ENCODE data around the gene POLR3K.
A peak's percentile ranks its signal among the peaks of the same experiment; 100 is the strongest.
"Not testable (repeated sequence)": the region's sequence is repeated elsewhere in the genome, so short reads cannot be mapped to it uniquely, and the experiment has no call there.

POLR3K gene

DNA sequence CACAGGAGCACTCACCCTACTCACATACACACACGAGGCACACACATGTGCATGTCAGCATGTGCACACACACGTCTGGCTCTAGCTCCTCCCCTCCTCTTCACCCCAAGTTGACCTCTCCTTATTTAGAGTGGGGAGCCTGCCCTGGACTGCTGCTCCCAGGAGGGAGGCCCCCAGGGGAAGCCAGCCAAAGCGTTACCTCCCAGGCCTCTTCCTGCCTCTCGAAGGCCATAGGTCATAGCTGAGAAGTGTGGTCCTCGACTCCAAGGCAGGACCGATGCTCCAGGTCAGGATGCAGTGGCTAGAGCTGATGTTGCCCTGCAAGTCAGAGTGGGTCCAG is 18.8 kb downstream of the POLR3K start:
- H3K27ac ChIP-seq = no peak overlapping the region
- TF ChIP-seq ZFX (IDR thresholded peaks at IDR 0.05; ENCODE audit: borderline replicate concordance) = no peak
- TF ChIP-seq, protein P1, sequence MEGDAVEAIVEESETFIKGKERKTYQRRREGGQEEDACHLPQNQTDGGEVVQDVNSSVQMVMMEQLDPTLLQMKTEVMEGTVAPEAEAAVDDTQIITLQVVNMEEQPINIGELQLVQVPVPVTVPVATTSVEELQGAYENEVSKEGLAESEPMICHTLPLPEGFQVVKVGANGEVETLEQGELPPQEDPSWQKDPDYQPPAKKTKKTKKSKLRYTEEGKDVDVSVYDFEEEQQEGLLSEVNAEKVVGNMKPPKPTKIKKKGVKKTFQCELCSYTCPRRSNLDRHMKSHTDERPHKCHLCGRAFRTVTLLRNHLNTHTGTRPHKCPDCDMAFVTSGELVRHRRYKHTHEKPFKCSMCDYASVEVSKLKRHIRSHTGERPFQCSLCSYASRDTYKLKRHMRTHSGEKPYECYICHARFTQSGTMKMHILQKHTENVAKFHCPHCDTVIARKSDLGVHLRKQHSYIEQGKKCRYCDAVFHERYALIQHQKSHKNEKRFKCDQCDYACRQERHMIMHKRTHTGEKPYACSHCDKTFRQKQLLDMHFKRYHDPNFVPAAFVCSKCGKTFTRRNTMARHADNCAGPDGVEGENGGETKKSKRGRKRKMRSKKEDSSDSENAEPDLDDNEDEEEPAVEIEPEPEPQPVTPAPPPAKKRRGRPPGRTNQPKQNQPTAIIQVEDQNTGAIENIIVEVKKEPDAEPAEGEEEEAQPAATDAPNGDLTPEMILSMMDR (IDR thresholded peaks at IDR 0.05) = no peak

DNA sequence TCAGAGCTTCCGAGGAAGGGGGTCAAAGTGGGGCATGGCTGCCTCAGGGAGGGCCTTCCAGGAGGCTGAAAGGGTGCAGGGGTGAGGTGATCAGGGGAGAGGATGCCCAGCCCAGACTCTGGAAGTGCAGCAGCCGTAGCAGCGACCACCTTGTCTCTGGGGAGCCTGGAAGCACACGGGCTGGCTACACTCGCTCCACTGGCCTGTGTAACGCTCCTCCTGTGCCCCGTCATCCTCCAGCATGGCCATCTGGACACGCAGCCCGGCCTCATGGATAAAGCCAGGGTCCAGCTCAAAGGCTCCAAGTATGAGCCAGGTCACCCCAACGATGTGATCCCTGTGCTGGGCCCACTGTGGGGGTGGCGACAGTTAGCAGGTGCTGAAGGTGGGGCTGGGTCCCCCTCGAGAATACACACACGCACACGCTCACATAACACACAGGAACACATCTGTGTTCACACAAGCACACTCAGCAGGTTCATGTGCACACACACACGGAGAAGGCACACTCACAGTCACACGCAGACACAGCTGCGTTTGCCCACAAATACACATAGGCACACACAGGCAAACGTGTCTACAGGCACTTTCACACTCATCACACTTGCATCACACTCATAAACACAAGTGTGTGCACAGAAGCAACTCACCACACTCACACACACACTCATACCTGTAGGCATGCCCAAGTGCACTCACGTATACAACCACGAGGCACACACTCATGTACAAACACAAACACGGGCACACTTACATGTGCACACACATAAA is 19.3 kb downstream of the POLR3K start:
- H3K27ac ChIP-seq = no peak overlapping the region
- TF ChIP-seq, protein P1 (IDR thresholded peaks at IDR 0.05) = no peak
- no peak for TF ChIP-seq ZFX (IDR thresholded peaks at IDR 0.05; ENCODE audit: borderline replicate concordance)

DNA sequence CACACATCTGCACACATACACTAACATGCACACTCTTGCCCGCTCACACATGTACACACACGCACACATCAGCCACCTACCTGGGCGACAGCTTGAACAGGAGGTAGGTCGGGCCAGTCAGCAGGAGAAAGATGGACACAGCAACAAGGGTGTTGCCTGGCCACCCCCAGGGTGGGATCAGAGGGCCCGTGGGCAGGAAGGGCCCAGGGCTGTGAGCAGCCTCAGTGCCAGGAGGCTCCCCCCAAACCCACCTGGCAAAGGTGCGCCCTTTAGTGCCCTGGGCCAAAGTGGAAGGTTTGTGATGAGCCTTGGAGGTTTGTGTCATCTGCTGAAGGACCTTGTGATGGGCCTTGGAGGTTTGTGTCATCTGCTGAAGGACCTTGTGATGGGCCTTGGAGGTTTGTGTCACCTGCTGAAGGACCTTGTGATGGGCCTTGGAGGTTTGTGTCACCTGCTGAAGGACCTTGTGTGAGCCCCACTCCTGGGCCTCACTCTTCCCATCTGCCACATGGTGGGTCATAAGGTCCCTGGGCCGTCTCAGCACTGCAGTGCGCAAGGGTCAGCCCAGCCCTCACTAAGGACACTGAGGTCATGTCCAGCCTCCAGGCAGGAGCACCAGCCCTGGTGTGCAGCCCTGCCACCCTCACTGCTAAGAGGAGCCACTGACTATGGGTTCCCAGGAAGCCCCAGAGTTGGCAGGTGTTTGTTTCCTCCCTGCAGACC is 20.1 kb downstream of the POLR3K start:
- H3K27ac ChIP-seq = not testable (repeated sequence)

DNA sequence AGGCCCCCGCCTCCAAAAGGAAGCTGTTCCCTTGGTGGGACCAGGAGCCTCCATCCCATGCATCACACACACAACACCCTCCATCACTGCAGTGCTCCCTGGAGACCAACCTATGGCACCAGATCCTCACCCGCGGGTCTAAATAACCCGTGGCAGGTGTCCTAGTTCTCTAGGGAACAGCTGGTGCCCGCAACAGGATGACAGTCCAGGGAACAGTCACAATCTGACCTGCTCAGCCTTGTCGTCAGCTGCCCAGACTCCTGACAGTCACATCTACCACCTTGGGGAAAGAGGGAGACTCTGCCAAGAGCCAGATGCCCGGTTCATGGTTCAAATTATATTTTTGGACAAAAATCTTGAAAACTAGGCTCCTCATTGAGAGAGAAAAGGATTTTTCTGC is 22.8 kb downstream of the POLR3K start:
- H3K27ac ChIP-seq = not testable (repeated sequence)

DNA sequence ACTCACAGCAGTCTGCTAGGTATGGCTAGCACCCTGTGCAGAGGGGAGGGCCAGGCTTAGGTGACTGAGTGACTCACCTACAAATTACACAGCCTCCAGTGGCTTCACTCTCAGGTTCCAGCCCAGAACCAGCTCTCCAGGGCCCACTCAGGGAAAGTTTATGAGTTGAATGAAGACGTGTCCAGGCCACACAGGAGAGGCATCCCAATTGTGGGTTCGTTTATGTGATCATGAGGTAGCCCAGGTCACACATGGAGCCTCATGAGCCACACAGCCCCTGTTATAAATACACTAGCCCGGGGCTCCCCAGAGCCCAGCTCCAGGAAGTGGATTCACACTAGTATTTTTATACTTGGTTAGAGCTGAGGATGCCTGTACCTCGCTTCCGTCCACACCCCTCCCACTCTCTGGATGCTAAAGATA is 27.5 kb downstream of the POLR3K start:
- not testable (repeated sequence) for H3K27ac ChIP-seq

DNA sequence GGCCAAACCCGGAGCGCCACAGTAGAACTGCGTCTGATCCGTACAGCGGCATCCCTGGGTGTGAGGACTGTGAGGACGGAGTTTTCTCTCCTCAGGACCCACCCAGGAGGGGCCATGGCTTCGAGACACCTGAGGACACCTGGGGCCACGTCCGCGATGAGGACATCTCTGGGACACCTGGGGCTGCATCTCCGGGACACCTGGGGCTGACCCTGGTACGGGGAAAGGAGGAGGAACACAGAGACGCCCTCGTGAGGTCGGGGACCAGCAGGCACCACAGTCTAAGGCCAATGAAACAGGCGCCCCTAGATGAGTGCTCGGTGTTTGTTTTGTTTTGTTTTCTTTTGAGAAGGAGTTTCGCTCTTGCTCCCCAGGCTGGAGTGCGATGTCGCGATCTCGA is 29.3 kb downstream of the POLR3K start:
- not testable (repeated sequence) for H3K27ac ChIP-seq

DNA sequence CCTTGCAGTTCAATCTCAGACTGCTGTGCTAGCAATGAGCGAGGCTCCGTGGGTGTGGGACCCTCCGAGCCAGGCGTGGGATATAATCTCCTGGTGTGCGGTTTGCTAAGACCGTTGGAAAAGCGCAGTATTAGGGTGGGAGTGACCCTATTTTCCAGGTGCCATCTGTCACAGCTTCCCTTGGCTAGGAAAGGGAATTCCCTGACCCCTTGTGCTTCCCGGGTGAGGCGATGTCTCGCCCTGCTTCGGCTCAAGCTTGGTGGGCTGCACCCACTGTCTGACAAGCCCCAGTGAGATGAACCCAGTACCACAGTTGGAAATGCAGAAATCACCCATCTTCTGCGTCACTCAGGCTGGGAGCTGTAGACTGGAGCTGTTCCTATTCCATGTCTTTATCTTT is 32.5 kb downstream of the POLR3K start:
- H3K27ac ChIP-seq = not testable (repeated sequence)

DNA sequence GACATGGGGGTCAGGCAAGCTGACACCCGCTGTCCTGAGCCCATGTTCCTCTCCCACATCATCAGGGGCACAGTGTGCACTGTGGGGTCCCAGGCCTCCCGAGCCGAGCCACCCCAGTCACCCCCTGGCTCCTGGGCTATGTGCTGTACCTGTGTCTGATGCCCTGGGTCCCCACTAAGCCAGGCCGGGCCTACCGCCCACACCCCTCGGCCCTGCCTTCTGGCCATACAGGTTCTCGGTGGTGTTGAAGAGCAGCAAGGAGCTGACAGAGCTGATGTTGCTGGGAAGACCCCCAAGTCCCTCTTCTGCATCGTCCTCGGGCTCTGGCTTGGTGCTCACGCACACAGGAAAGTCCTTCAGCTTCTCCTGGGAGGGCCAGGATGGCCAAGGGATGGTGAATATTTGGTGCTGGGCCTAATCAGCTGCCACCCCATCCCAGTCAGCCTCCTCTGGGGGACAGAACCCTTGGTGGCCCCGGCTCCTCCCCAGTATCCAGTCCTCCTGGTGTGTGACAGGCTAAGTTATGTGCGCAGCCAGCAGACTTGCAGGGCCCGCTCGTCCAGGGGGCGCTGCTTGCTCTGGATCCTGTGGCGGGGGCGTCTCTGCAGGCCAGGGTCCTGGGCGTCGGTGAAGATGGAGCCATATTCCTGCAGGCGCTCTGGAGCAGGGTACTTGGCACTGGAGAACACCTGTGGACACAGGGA is 36.2 kb downstream of the POLR3K start:
- not testable (repeated sequence) for H3K27ac ChIP-seq

DNA sequence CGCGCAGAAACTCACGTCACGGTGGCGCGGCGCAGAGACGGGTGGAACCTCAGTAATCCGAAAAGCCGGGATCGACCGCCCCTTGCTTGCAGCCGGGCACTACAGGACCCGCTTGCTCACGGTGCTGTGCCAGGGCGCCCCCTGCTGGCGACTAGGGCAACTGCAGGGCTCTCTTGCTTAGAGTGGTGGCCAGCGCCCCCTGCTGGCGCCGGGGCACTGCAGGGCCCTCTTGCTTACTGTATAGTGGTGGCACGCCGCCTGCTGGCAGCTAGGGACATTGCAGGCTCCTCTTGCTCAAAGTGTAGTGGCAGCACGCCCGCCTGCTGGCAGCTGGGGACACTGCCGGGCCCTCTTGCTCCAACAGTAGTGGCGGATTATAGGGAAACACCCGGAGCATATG is 42.6 kb downstream of the POLR3K start:
- not testable (repeated sequence) for H3K27ac ChIP-seq
- TF ChIP-seq, protein P1 (IDR thresholded peaks at IDR 0.05) = peak; percentile 72

DNA sequence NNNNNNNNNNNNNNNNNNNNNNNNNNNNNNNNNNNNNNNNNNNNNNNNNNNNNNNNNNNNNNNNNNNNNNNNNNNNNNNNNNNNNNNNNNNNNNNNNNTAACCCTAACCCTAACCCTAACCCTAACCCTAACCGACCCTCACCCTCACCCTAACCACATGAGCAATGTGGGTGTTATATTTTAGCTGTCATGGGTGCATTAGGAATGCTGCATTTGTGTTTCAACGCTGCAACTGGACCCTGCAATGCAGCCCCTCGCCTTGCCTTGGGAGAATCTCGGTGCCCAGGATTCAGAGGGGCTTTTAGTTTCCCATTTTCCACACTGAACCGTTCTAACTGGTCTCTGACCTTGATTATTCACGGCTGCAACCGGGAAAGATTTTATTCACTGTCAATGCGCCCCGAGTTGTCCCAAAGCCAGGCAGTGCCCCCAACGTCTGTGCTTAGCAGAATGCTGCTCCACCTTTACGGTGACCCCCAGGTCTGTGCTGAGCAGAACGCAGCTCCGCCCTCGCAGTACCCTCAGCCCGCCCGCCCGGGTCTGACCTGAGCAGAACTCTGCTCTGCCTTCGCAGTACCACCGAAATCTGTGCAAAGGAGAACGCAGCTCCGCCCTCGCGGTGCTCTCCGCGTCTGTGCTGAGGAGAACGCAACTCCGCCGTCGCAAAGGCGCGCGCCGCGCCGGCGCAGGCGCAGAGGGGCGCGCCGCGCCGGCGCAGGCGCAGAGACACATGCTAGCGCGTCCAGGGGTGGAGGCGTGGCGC is 43.3 kb downstream of the POLR3K start:
- H3K27ac ChIP-seq = peak overlapping the region; percentile 75
- TF ChIP-seq ZFX (IDR thresholded peaks at IDR 0.05; ENCODE audit: borderline replicate concordance) = no peak
- TF ChIP-seq, protein P1 (IDR thresholded peaks at IDR 0.05) = no peak

All from 22Rv1 (cell line).